HEK293 (cell line): ENCODE data around the gene AMZ1.

ENCODE experiments used
- CTCF ChIA-PET: fragments of 350-600 bp; formaldehyde crosslinking; extraction: SDS; loops from one replicate; lab custom pipeline; 2021; ENCODE audit warnings: antibody characterized with exemption; lab: Yijun Ruan, JAX
- POLR2A ChIA-PET: fragments of 300-600 bp; formaldehyde crosslinking; extraction: SDS; loops from one replicate; lab custom pipeline; 2020; ENCODE audit warnings: antibody characterized with exemption, inconsistent platforms; lab: Yijun Ruan, JAX
- H3K27ac ChIP-seq: fragments of 200-500 bp; sonication (Bioruptor generic); 2 replicates; pipeline ENCODE4 v1.5.1; 2014; ENCODE audit warnings: low read depth, low read length, control low read depth, inconsistent platforms; ENCODE audit errors: extremely low read depth
- H3K36me3 ChIP-seq, 2 experiments: fragments of 200-500 bp in 1 of 2; sonication (Bioruptor generic) in 1 of 2; 1 replicate in 1 of 2; 2 replicates in 1 of 2; pipeline ENCODE4 v1.5.1; 2014 to 2017; ENCODE audit warnings: inconsistent platforms in 2 of 2, low read length in 2 of 2; ENCODE audit not compliant: control insufficient read depth in 2 of 2, insufficient read depth in 1 of 2
- H3K4me1 ChIP-seq: fragments of 200-500 bp; sonication (Bioruptor generic); 2 replicates; pipeline ENCODE4 v1.5.1; 2014; ENCODE audit warnings: mild to moderate bottlenecking, low read length, inconsistent platforms; ENCODE audit not compliant: control insufficient read depth, insufficient read depth
- H3K4me3 ChIP-seq: 2 replicates; pipeline ENCODE4 v1.5.1; 2011; ENCODE audit warnings: low read depth, mild to moderate bottlenecking, control low read depth, low read length, moderate library complexity
- H3K9me3 ChIP-seq: fragments of 200-500 bp; sonication (Bioruptor generic); 2 replicates; pipeline ENCODE4 v1.5.1; 2014; ENCODE audit warnings: low read depth, low read length, inconsistent platforms; ENCODE audit not compliant: control insufficient read depth, insufficient read depth
- ZBTB20 ChIP-seq: fragments of 450-650 bp; formaldehyde crosslinking; IDR thresholded peaks from 2 replicates; pipeline ENCODE4 v1.5.1; 2016; ENCODE audit warnings: missing biosample characterization, missing genetic modification characterization
- ZFP41 ChIP-seq: fragments of 450-650 bp; formaldehyde crosslinking; IDR thresholded peaks from 2 replicates; pipeline ENCODE4 v1.5.1; 2016; ENCODE audit warnings: missing biosample characterization, missing genetic modification characterization, borderline replicate concordance
- ZNF121 ChIP-seq: fragments of 450-650 bp; formaldehyde crosslinking; IDR thresholded peaks from 2 replicates; pipeline ENCODE4 v1.5.1; 2016; ENCODE audit warnings: missing biosample characterization, missing genetic modification characterization
- ZNF19 ChIP-seq: fragments of 450-650 bp; formaldehyde crosslinking; IDR thresholded peaks from 2 replicates; pipeline ENCODE4; 2016; ENCODE audit warnings: missing biosample characterization, missing genetic modification characterization, low read depth
- ZNF48 ChIP-seq: fragments of 450-650 bp; formaldehyde crosslinking; IDR thresholded peaks from 2 replicates; pipeline ENCODE4 v1.5.1; 2016; ENCODE audit warnings: missing biosample characterization, missing genetic modification characterization
- ZNF510 ChIP-seq: fragments of 450-650 bp; formaldehyde crosslinking; IDR thresholded peaks from 2 replicates; pipeline ENCODE4 v1.5.1; 2018; ENCODE audit warnings: mild to moderate bottlenecking, missing genetic modification characterization, missing biosample characterization; ENCODE audit not compliant: insufficient replicate concordance
- ZNF549 ChIP-seq: fragments of 450-650 bp; IDR thresholded peaks from 2 replicates; pipeline ENCODE4 v1.5.1; 2018; ENCODE audit warnings: missing biosample characterization, missing genetic modification characterization, mild to moderate bottlenecking, inconsistent platforms, moderate library complexity
- ZNF768 ChIP-seq: fragments of 450-650 bp; formaldehyde crosslinking; IDR thresholded peaks from 2 replicates; pipeline ENCODE4 v1.5.1; 2018; ENCODE audit warnings: missing biosample characterization, mild to moderate bottlenecking, missing genetic modification characterization
- ZNF785 ChIP-seq: fragments of 450-650 bp; formaldehyde crosslinking; IDR thresholded peaks from 2 replicates; pipeline ENCODE4 v1.5.1; 2016; ENCODE audit warnings: missing biosample characterization, missing genetic modification characterization
- TF ChIP-seq, protein P1 (sequence below): fragments of 450-650 bp; formaldehyde crosslinking; IDR thresholded peaks from 2 replicates; pipeline ENCODE4 v1.5.1; 2016; ENCODE audit warnings: missing biosample characterization, missing genetic modification characterization
- TF ChIP-seq, protein P2 (sequence below): fragments of 450-650 bp; formaldehyde crosslinking; IDR thresholded peaks from 2 replicates; pipeline ENCODE4 v1.5.1; 2016; ENCODE audit warnings: missing biosample characterization, missing genetic modification characterization
- TF ChIP-seq, protein P3 (sequence below): fragments of 450-650 bp; formaldehyde crosslinking; IDR thresholded peaks from 2 replicates; pipeline ENCODE4 v1.5.1; 2016; ENCODE audit warnings: missing biosample characterization, missing genetic modification characterization
- TF ChIP-seq, protein P4 (sequence below): fragments of 450-650 bp; formaldehyde crosslinking; IDR thresholded peaks from 2 replicates; pipeline ENCODE4 v1.5.1; 2016; ENCODE audit warnings: missing biosample characterization, missing genetic modification characterization
- TF ChIP-seq, protein P5 (sequence below): fragments of 450-650 bp; formaldehyde crosslinking; conservative IDR thresholded peaks from 2 replicates; pipeline ENCODE4 v1.5.1; 2016; ENCODE audit warnings: low read depth, missing biosample characterization, missing genetic modification characterization
- TF ChIP-seq, protein P6 (sequence below): fragments of 450-650 bp; formaldehyde crosslinking; IDR thresholded peaks from 2 replicates; pipeline ENCODE4 v1.5.1; 2016; ENCODE audit warnings: missing biosample characterization, missing genetic modification characterization
- TF ChIP-seq, protein P7 (sequence below): fragments of 450-650 bp; formaldehyde crosslinking; IDR thresholded peaks from 2 replicates; pipeline ENCODE4 v1.5.1; 2017; ENCODE audit warnings: missing biosample characterization, missing genetic modification characterization
- TF ChIP-seq, protein P8 (sequence below): fragments of 450-650 bp; formaldehyde crosslinking; IDR thresholded peaks from 2 replicates; pipeline ENCODE4 v1.5.1; 2016; ENCODE audit warnings: missing biosample characterization, missing genetic modification characterization

The AMZ1 gene

DNA sequence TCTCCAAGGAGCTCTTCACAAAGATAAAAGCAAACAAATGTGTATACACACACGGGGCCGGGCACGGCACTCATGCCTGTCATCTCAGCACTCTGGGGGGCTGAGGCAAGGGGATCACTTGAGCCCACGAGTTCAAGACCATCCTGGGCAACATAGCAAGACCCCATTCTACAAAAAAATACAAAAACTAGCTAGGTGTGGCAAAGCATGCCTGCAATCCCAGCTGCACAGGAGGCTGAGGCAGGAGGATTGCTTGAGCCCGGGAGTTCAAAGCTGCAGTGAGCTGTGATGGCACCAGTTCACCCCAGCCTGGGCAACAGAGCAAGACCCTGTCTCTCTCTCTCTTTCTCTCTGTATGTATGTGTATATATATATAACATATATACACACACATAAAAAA lies 33.9 kb upstream of the AMZ1 start:
- POLR2A ChIA-PET, result no interaction called here
- Histone ChIP-seq H3K27ac (no peak overlapping the region), H3K36me3 (peaks cover 0 to 61% of the 10 kb centered on the region in 2 experiments; a peak in 1 of 3 replicates), H3K9me3 (no peaks in the 10 kb centered on the region), H3K4me1 (no peaks in the 10 kb centered on the region), H3K4me3 (no peak overlapping the region)
- TF ChIP-seq, protein P1, sequence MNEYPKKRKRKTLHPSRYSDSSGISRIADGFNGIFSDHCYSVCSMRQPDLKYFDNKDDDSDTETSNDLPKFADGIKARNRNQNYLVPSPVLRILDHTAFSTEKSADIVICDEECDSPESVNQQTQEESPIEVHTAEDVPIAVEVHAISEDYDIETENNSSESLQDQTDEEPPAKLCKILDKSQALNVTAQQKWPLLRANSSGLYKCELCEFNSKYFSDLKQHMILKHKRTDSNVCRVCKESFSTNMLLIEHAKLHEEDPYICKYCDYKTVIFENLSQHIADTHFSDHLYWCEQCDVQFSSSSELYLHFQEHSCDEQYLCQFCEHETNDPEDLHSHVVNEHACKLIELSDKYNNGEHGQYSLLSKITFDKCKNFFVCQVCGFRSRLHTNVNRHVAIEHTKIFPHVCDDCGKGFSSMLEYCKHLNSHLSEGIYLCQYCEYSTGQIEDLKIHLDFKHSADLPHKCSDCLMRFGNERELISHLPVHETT, result no peak
- TF ChIP-seq ZNF768 (no peak), ZNF121 (tag by site-specific recombination) (peak; percentile 89)
- CTCF ChIA-PET, result no interaction called here

DNA sequence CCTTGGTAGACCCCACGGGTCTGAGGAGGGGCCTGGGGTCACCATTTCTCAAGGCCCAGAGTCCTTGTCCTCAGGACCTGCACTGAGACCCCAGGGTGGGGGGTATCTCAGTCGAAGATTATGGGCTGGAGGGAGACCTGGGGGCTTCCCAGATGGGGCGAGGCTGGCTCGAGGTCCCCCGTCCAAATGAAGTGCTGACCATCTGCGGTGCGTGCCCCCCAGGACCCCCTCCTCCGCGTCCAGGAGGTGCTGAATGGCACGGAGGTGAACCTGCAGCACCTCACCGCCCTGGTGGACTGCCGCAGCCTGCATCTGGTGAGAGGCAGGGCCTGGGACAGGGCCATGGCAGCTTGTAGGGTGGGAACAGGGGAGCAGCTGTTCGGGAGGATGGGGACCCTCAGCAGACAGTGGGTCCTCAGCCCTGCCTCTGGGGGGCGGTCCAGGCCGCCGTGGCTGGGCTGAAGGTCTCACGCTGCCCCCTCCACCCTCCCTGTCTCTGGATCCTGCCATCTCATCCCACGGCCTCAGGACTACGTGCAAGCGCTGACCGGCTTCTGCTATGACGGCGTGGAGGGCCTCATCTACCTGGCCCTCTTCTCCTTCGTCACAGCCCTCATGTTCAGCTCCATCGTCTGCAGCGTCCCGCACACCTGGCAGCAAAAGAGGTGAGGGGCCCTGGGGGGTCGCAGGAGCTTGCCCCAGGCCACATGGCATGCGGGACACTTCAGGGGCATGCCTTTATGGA lies 32.0 kb upstream of the AMZ1 start:
- POLR2A ChIA-PET, result interaction anchor here (0.6 kb wide), 1 partner anchor 10 kb away, joined by 7 read pairs; no protein-coding TSS in a partner anchor
- Histone ChIP-seq H3K4me3 (no peak overlapping the region), H3K4me1 (no peaks in the 10 kb centered on the region), H3K9me3 (no peaks in the 10 kb centered on the region), H3K27ac (no peak overlapping the region), H3K36me3 (peaks cover 0 to 52% of the 10 kb centered on the region in 2 experiments; a peak in 1 of 3 replicates)
- CTCF ChIA-PET, result no interaction called here
- no peak for TF ChIP-seq ZNF510 (tag by site-specific recombination)
- TF ChIP-seq, protein P2, sequence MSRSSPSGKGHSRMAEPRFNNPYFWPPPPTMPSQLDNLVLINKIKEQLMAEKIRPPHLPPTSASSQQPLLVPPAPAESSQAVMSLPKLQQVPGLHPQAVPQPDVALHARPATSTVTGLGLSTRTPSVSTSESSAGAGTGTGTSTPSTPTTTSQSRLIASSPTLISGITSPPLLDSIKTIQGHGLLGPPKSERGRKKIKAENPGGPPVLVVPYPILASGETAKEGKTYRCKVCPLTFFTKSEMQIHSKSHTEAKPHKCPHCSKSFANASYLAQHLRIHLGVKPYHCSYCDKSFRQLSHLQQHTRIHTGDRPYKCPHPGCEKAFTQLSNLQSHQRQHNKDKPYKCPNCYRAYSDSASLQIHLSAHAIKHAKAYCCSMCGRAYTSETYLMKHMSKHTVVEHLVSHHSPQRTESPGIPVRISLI, result no peak
- no peak for TF ChIP-seq ZNF785 (tag by site-specific recombination)
- TF ChIP-seq ZBTB20 (tag by site-specific recombination), result no peak
- TF ChIP-seq, protein P3, sequence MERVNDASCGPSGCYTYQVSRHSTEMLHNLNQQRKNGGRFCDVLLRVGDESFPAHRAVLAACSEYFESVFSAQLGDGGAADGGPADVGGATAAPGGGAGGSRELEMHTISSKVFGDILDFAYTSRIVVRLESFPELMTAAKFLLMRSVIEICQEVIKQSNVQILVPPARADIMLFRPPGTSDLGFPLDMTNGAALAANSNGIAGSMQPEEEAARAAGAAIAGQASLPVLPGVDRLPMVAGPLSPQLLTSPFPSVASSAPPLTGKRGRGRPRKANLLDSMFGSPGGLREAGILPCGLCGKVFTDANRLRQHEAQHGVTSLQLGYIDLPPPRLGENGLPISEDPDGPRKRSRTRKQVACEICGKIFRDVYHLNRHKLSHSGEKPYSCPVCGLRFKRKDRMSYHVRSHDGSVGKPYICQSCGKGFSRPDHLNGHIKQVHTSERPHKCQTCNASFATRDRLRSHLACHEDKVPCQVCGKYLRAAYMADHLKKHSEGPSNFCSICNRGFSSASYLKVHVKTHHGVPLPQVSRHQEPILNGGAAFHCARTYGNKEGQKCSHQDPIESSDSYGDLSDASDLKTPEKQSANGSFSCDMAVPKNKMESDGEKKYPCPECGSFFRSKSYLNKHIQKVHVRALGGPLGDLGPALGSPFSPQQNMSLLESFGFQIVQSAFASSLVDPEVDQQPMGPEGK, result no peak
- TF ChIP-seq, protein P4, sequence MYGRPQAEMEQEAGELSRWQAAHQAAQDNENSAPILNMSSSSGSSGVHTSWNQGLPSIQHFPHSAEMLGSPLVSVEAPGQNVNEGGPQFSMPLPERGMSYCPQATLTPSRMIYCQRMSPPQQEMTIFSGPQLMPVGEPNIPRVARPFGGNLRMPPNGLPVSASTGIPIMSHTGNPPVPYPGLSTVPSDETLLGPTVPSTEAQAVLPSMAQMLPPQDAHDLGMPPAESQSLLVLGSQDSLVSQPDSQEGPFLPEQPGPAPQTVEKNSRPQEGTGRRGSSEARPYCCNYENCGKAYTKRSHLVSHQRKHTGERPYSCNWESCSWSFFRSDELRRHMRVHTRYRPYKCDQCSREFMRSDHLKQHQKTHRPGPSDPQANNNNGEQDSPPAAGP (tag by site-specific recombination), result no peak
- TF ChIP-seq, protein P5, sequence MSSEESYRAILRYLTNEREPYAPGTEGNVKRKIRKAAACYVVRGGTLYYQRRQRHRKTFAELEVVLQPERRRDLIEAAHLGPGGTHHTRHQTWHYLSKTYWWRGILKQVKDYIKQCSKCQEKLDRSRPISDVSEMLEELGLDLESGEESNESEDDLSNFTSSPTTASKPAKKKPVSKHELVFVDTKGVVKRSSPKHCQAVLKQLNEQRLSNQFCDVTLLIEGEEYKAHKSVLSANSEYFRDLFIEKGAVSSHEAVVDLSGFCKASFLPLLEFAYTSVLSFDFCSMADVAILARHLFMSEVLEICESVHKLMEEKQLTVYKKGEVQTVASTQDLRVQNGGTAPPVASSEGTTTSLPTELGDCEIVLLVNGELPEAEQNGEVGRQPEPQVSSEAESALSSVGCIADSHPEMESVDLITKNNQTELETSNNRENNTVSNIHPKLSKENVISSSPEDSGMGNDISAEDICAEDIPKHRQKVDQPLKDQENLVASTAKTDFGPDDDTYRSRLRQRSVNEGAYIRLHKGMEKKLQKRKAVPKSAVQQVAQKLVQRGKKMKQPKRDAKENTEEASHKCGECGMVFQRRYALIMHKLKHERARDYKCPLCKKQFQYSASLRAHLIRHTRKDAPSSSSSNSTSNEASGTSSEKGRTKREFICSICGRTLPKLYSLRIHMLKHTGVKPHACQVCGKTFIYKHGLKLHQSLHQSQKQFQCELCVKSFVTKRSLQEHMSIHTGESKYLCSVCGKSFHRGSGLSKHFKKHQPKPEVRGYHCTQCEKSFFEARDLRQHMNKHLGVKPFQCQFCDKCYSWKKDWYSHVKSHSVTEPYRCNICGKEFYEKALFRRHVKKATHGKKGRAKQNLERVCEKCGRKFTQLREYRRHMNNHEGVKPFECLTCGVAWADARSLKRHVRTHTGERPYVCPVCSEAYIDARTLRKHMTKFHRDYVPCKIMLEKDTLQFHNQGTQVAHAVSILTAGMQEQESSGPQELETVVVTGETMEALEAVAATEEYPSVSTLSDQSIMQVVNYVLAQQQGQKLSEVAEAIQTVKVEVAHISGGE (tag by site-specific recombination), result no peak
- TF ChIP-seq, protein P6, sequence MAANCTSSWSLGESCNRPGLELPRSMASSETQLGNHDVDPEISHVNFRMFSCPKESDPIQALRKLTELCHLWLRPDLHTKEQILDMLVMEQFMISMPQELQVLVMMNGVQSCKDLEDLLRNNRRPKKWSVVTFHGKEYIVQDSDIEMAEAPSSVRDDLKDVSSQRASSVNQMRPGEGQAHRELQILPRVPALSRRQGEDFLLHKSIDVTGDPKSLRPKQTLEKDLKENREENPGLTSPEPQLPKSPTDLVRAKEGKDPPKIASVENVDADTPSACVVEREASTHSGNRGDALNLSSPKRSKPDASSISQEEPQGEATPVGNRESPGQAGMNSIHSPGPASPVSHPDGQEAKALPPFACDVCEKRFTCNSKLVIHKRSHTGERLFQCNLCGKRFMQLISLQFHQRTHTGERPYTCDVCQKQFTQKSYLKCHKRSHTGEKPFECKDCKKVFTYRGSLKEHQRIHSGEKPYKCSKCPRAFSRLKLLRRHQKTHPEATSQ, result no peak
- TF ChIP-seq, protein P7, sequence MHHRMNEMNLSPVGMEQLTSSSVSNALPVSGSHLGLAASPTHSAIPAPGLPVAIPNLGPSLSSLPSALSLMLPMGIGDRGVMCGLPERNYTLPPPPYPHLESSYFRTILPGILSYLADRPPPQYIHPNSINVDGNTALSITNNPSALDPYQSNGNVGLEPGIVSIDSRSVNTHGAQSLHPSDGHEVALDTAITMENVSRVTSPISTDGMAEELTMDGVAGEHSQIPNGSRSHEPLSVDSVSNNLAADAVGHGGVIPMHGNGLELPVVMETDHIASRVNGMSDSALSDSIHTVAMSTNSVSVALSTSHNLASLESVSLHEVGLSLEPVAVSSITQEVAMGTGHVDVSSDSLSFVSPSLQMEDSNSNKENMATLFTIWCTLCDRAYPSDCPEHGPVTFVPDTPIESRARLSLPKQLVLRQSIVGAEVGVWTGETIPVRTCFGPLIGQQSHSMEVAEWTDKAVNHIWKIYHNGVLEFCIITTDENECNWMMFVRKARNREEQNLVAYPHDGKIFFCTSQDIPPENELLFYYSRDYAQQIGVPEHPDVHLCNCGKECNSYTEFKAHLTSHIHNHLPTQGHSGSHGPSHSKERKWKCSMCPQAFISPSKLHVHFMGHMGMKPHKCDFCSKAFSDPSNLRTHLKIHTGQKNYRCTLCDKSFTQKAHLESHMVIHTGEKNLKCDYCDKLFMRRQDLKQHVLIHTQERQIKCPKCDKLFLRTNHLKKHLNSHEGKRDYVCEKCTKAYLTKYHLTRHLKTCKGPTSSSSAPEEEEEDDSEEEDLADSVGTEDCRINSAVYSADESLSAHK, result no peak
- no peak for TF ChIP-seq ZNF549 (tag by site-specific recombination)
- TF ChIP-seq ZNF19 (tag by site-specific recombination), result no peak
- TF ChIP-seq, protein P8, sequence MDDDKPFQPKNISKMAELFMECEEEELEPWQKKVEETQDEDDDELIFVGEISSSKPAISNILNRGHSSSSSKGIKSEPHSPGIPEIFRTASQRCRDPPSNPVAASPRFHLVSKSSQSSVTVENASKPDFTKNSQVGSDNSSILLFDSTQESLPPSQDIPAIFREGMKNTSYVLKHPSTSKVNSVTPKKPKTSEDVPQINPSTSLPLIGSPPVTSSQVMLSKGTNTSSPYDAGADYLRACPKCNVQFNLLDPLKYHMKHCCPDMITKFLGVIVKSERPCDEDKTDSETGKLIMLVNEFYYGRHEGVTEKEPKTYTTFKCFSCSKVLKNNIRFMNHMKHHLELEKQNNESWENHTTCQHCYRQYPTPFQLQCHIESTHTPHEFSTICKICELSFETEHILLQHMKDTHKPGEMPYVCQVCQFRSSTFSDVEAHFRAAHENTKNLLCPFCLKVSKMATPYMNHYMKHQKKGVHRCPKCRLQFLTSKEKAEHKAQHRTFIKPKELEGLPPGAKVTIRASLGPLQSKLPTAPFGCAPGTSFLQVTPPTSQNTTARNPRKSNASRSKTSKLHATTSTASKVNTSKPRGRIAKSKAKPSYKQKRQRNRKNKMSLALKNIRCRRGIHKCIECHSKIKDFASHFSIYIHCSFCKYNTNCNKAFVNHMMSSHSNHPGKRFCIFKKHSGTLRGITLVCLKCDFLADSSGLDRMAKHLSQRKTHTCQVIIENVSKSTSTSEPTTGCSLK, result no peak
- TF ChIP-seq ZFP41, result no peak
- TF ChIP-seq ZNF48, result no peak
